ENCODE results near the gene THPO. TPM values are rescaled to one million over a fixed set of nuclear protein-coding genes. Genes with fewer than 3 reads are reported as not detected.

The THPO gene
- not detected in 2 replicates for total RNA-seq

GRCh38 chr3:184377882-184378445, at the start of gene THPO:
Gene THPO (minus strand): TSS chr3:184378207. CDS start chr3:184376259, 1,948 bp downstream.

GRCh38 chr3:184379358-184380184, 1.6 kb upstream of the THPO start, which contains the start of gene CHRD:
Gene CHRD (plus strand): TSS chr3:184380054. CDS start chr3:184380319, 265 bp downstream.

GRCh38 chr3:184361532-184361931, 16.5 kb downstream of the THPO start, which contains the start of the genes CLCN2 and POLR2H:
Gene CLCN2 (minus strand): TSS chr3:184361605. CDS start chr3:184361479, 126 bp downstream.
Gene POLR2H (plus strand): TSS chr3:184361710. CDS start chr3:184363493, 1,783 bp downstream.

GRCh38 chr3:184337399-184337714, 40.6 kb downstream of the THPO start, which contains the start of gene FAM131A:
Gene FAM131A (plus strand): TSS chr3:184337600. CDS start chr3:184337631, 31 bp downstream.

Other genes with a start within 250 kb of the THPO start
- 39.6 and 41.7 TPM in 2 replicates for gene EIF2B5, start 242.8 kb downstream of the THPO start, total RNA-seq
- 26.0 and 31.9 TPM in 2 replicates for gene DVL3, start 222.8 kb downstream of the THPO start, total RNA-seq
- gene AP2M1, start 203.4 kb downstream of the THPO start, total RNA-seq: 476 and 505 TPM in 2 replicates
- gene ABCF3, start 192.0 kb downstream of the THPO start, total RNA-seq: 46.4 and 47.9 TPM in 2 replicates
- under 0.01 TPM in 1 of 2 replicates, not detected in the other for gene VWA5B2, start 148.6 kb downstream of the THPO start, total RNA-seq
- 19.1 and 24.6 TPM in 2 replicates for gene ALG3, start 129.2 kb downstream of the THPO start, total RNA-seq
- gene EEF1AKMT4, start 128.5 kb downstream of the THPO start, total RNA-seq: 3.6 and 4.9 TPM in 2 replicates
- 0.19 TPM in 1 of 2 replicates, not detected in the other for gene CAMK2N2, start 116.7 kb downstream of the THPO start, total RNA-seq
- gene ECE2, start 102.2 kb downstream of the THPO start, total RNA-seq: not detected in 2 replicates
- 666 and 747 TPM in 2 replicates for gene PSMD2, start 79.0 kb downstream of the THPO start, total RNA-seq
- 359 and 457 TPM in 2 replicates for gene EIF4G1, start 63.6 kb downstream of the THPO start, total RNA-seq
- gene FAM131A, start 40.6 kb downstream of the THPO start, total RNA-seq: 21.1 and 42.1 TPM in 2 replicates
- 1.6 and 2.8 TPM in 2 replicates for gene CLCN2, start 16.6 kb downstream of the THPO start, total RNA-seq
- gene POLR2H, start 16.5 kb downstream of the THPO start, total RNA-seq: 102 TPM in 2 replicates
- 0.09 and 0.28 TPM in 2 replicates for gene CHRD, start 1.8 kb upstream of the THPO start, total RNA-seq
- under 0.01 TPM in 1 of 2 replicates, not detected in the other for gene EPHB3, start 183.6 kb upstream of the THPO start, total RNA-seq